Naive B cell (primary cell): Measurements from ENCODE around the gene KPTN. TPM values are rescaled to one million over a fixed set of nuclear protein-coding genes. Genes with fewer than 3 reads are reported as not detected.

Source experiments
- ATAC-seq, 2 donors: fragments of 150-1000 bp; cut with Tn5 transposase; 2 replicates each; pipeline ENCODE4 v1.10.0; 2021; ENCODE audit warnings: low read depth in 2 of 2, mild to moderate bottlenecking in 2 of 2, moderate library complexity in 2 of 2
- DNase-seq: peaks from one replicate; pipeline ENCODE4 v3.0.0; 2022
- H3K27ac Mint-ChIP-seq, 6 donors: one replicate each; pipeline ENCODE4 v1.8.0; 2020 to 2022; ENCODE audit warnings: mild to moderate bottlenecking in 6 of 6, mixed read lengths in 6 of 6, moderate library complexity in 5 of 6, inconsistent platforms in 2 of 6
- H3K27me3 Mint-ChIP-seq, 3 donors: one replicate each; pipeline ENCODE4 v1.8.0; 2021 to 2022; ENCODE audit warnings: mixed read lengths in 3 of 3, mild to moderate bottlenecking in 1 of 3
- H3K36me3 Mint-ChIP-seq, 2 donors: one replicate each; pipeline ENCODE4 v1.8.0; 2020 to 2022; ENCODE audit warnings: mixed read lengths in 2 of 2, inconsistent platforms in 1 of 2, mild to moderate bottlenecking in 1 of 2
- H3K4me1 Mint-ChIP-seq, 3 donors: one replicate each; pipeline ENCODE4 v1.8.0; 2020 to 2022; ENCODE audit warnings: mixed read lengths in 3 of 3, inconsistent platforms in 1 of 3, mild to moderate bottlenecking in 1 of 3, moderate library complexity in 1 of 3
- H3K4me3 Mint-ChIP-seq, 8 donors: one replicate each; pipeline ENCODE4 v1.8.0; 2020 to 2022; ENCODE audit warnings: mild to moderate bottlenecking in 8 of 8, mixed read lengths in 8 of 8, moderate library complexity in 8 of 8, inconsistent platforms in 2 of 8
- H3K9me3 Mint-ChIP-seq, 7 donors: one replicate each; pipeline ENCODE4 v1.8.0; 2020 to 2022; ENCODE audit warnings: mixed read lengths in 7 of 7, mild to moderate bottlenecking in 5 of 7, inconsistent platforms in 2 of 7, moderate library complexity in 1 of 7
- polyA plus RNA-seq, 6 donors: library from polyadenylated mRNA; unstranded; fragments of 300-500 nt; fragmentation: Illumina TruSeq; gene quantifications; one replicate each; pipeline ENCODE4 v1.2.3, GENCODE V29; 2021; ENCODE audit warnings: low read depth in 6 of 6

The KPTN gene
- polyA plus RNA-seq, 6 donors from 2014 or later, result 6.1 to 25.8 (median 9.3) TPM

- DNase-seq, result peak; percentile 48
- H3K4me1 Mint-ChIP-seq, result peaks cover 31 to 43% (median 37%) of the 10 kb centered on the region in 3 donors
Measured at GRCh38 chr19:47445937-47446402, 38.0 kb downstream of the KPTN start.

GRCh38 chr19:47445527-47445926 is 38.5 kb downstream of the KPTN start:
- H3K36me3 Mint-ChIP-seq, result peaks cover 0 to 33% of the 10 kb centered on the region in 2 donors
- H3K9me3 Mint-ChIP-seq, result peaks cover 6 to 19% (median 11%) of the 10 kb centered on the region in 7 donors
- peaks cover 81 to 95% (median 85%) of the 10 kb centered on the region in 3 donors for H3K27me3 Mint-ChIP-seq
- no peak for ATAC-seq
- DNase-seq, result no peak
- peak overlapping the region; percentile 33 to 90 (median 79) for H3K4me3 Mint-ChIP-seq
- peaks cover 31 to 43% (median 37%) of the 10 kb centered on the region in 3 donors for H3K4me1 Mint-ChIP-seq
- peak overlapping the region in 3 of 6 donors; percentile 60 to 86 (median 63) for H3K27ac Mint-ChIP-seq

More at GRCh38 chr19:47445937-47446402, 38.0 kb downstream of the KPTN start:
- Mint-ChIP-seq H3K9me3 (peaks cover 6 to 19% (median 11%) of the 10 kb centered on the region in 7 donors), H3K4me3 (peak overlapping the region; percentile 33 to 90 (median 79)), H3K27me3 (peaks cover 83 to 93% (median 83%) of the 10 kb centered on the region in 3 donors), H3K36me3 (peaks cover 0 to 33% of the 10 kb centered on the region in 2 donors), H3K27ac (peak overlapping the region in 3 of 6 donors; percentile 3 to 86 (median 63))
- ATAC-seq, result peak; percentile 88 to 94

GRCh38 chr19:47444388-47444821 is 39.6 kb downstream of the KPTN start:
- Mint-ChIP-seq H3K36me3 (peaks cover 0 to 33% of the 10 kb centered on the region in 2 donors), H3K4me1 (peaks cover 31 to 38% (median 37%) of the 10 kb centered on the region in 3 donors), H3K9me3 (peaks cover 6 to 19% (median 11%) of the 10 kb centered on the region in 7 donors), H3K27me3 (peaks cover 80 to 91% (median 91%) of the 10 kb centered on the region in 3 donors), H3K4me3 (peak overlapping the region in 6 of 8 donors; percentile 10 to 77 (median 40)), H3K27ac (no peak overlapping the region)
- DNase-seq (no peak), ATAC-seq (no peak)

DNA sequence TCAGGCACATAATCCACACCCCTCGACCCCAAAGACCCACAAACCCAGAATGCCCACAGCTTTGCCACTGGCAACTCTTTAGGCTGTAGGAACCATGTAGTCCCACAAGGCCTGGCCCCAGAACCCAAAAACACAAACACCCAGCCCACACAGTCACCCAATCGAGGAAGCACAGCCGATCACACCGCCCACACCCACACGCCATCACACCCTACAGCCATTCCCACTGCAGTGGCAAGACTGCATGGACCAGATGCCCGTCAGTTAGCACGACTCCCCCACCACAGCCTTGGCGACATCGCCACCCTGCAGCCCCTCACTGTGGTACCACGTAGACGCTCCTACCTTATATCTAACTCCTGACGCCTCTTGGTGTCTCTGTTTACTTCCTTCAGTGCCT is 40.7 kb downstream of the KPTN start:
- Mint-ChIP-seq H3K27ac (peak overlapping the region in 1 of 6 donors; percentile 64), H3K36me3 (peaks cover 0 to 33% of the 10 kb centered on the region in 2 donors), H3K4me3 (peak overlapping the region in 1 of 8 donors; percentile 7), H3K27me3 (peaks cover 79 to 91% (median 90%) of the 10 kb centered on the region in 3 donors), H3K4me1 (peaks cover 31 to 42% (median 38%) of the 10 kb centered on the region in 3 donors), H3K9me3 (peaks cover 6 to 19% (median 8%) of the 10 kb centered on the region in 7 donors)
- ATAC-seq, result no peak
- no peak for DNase-seq

DNA sequence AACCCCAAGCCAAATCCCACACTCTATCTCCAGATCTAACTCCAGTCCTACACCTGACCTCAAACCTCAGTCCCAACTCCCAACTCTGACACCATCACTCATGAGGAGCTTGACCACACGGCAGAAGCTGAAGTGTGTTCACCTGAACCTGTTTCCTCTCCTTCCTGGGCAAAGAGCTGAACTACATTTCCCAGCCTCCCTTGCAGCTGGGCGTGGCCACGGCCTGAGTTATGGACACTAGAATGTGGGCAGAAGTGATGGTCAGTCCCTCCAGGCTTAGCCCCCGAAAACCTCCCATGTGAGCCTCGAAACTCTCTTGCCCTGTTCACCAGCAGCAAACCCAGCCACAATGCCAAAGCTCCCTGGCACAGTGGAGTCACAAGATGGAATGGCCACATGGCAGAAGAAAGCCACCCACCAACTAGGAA is 45.2 kb downstream of the KPTN start:
- peaks cover 0 to 9% (median 0%) of the 10 kb centered on the region in 7 donors for H3K9me3 Mint-ChIP-seq

GRCh38 chr19:47437500-47437899 is 46.5 kb downstream of the KPTN start:
- H3K4me3 Mint-ChIP-seq, result no peak overlapping the region
- no peak overlapping the region for H3K27ac Mint-ChIP-seq
- ATAC-seq, result no peak
- H3K9me3 Mint-ChIP-seq, result peaks cover 0 to 5% (median 0%) of the 10 kb centered on the region in 7 donors
- no peak for DNase-seq
- H3K4me1 Mint-ChIP-seq, result peaks cover 8 to 18% (median 11%) of the 10 kb centered on the region in 3 donors
- H3K27me3 Mint-ChIP-seq, result peaks cover 66 to 92% (median 81%) of the 10 kb centered on the region in 3 donors
- H3K36me3 Mint-ChIP-seq, result peaks cover 0 to 1% of the 10 kb centered on the region in 2 donors

More for the DNA sequence above, 45.2 kb downstream of the KPTN start:
- H3K36me3 Mint-ChIP-seq, result peaks cover 0 to 7% of the 10 kb centered on the region in 2 donors
- H3K27ac Mint-ChIP-seq, result no peak overlapping the region
- H3K4me3 Mint-ChIP-seq, result no peak overlapping the region
- peaks cover 11 to 23% (median 16%) of the 10 kb centered on the region in 3 donors for H3K4me1 Mint-ChIP-seq
- peaks cover 67 to 92% (median 83%) of the 10 kb centered on the region in 3 donors for H3K27me3 Mint-ChIP-seq
- ATAC-seq (no peak), DNase-seq (no peak)

DNA sequence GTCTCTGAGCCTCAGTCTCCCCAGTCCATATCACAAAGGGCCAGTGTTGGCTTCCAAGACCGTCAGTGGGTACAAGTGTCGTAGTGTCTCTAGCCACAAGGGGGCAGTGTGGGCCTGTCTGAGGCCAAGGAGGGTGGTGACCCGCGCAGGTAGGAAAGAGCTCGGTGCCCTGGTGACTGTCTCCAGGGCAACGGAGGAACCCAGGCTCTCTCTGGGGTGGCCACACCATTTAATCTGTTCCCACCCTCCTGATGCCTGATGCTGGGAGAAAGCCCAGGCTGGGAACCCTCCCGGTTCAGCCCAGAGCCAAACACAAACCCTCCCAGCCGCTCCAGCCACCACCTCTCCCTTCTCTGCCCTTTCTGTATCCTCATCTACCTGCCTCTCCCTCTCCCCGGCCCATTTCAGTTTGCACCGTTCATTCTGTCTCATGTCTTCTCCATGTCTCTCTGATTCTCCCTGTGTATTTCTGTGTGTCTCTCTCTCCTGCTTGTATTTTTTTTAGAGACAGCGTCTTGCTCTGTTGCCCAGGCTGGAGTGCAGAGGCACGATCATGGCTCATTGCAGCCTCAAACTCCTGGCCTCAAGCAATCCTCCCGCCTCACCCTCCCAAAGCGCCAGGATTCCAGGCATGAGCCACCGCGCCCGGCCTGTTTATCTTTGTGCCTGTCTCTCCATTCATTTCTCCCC is 47.2 kb downstream of the KPTN start:
- peak overlapping the region in 2 of 8 donors; percentile 13 to 29 for H3K4me3 Mint-ChIP-seq
- H3K9me3 Mint-ChIP-seq, result peaks cover 0 to 5% (median 0%) of the 10 kb centered on the region in 7 donors
- peak overlapping the region in 2 of 6 donors; percentile 33 to 34 for H3K27ac Mint-ChIP-seq
- H3K36me3 Mint-ChIP-seq, result peaks cover 0 to 8% of the 10 kb centered on the region in 2 donors
- DNase-seq, result peak; percentile 67
- H3K27me3 Mint-ChIP-seq, result peaks cover 66 to 93% (median 82%) of the 10 kb centered on the region in 3 donors
- ATAC-seq, result peak; percentile 91 to 92
- peaks cover 8 to 18% (median 11%) of the 10 kb centered on the region in 3 donors for H3K4me1 Mint-ChIP-seq

- no peak overlapping the region for H3K27ac Mint-ChIP-seq
- no peak overlapping the region for H3K4me3 Mint-ChIP-seq
- peaks cover 0 to 5% (median 0%) of the 10 kb centered on the region in 7 donors for H3K9me3 Mint-ChIP-seq
- no peak for DNase-seq
- peaks cover 0 to 11% of the 10 kb centered on the region in 2 donors for H3K36me3 Mint-ChIP-seq
- H3K4me1 Mint-ChIP-seq, result peaks cover 11 to 18% (median 11%) of the 10 kb centered on the region in 3 donors
- peaks cover 66 to 95% (median 79%) of the 10 kb centered on the region in 3 donors for H3K27me3 Mint-ChIP-seq
- ATAC-seq, result no peak
Measured at GRCh38 chr19:47435883-47436417, 48.1 kb downstream of the KPTN start.

DNA sequence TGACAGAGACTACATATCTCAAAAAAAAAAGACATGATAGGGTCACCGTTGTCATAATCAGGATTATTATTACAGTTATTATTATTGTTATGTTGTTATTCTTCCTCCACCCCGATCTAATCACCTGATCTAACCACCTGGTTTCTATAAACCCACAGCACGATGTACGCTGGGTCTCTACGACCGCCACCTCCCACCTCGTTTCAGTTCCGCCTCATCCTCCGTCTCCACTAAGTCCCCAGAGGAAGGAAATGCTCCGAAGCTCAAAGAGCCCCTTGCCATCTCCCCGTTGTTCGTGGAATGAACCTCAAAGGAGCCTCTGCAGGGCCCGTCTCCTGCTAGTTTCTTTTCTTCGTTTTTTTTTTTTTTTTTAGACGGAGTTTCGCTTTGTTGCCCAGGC is 48.8 kb downstream of the KPTN start:
- peaks cover 68 to 97% (median 73%) of the 10 kb centered on the region in 3 donors for H3K27me3 Mint-ChIP-seq
- peaks cover 0 to 11% of the 10 kb centered on the region in 2 donors for H3K36me3 Mint-ChIP-seq

DNA sequence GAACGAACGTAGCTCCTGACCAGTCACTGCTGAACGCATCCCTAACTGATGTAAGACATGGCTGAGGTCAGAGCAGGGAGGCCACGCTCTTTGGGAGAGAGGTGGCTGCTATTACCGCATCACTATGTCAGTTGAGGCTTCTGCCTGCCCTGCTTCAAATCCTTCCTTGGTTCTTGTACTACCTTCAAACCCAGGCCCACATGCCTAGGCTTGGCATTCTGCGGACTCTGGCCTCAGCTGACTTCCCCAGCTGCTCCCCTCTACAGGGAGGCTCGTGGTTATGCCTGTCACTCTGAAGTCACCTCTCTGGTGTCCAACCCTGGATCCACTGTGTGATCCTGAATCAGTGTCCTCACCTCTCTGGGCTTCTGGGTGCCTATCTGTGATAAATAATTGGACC is 49.9 kb downstream of the KPTN start:
- Mint-ChIP-seq H3K9me3 (peaks cover 0 to 5% (median 2%) of the 10 kb centered on the region in 7 donors), H3K27me3 (peaks cover 65 to 98% (median 77%) of the 10 kb centered on the region in 3 donors), H3K27ac (no peak overlapping the region)

More for the DNA sequence above, 48.8 kb downstream of the KPTN start:
- H3K4me3 Mint-ChIP-seq, result no peak overlapping the region
- peaks cover 0 to 5% (median 2%) of the 10 kb centered on the region in 7 donors for H3K9me3 Mint-ChIP-seq
- no peak for ATAC-seq
- DNase-seq, result no peak
- peaks cover 11 to 18% (median 11%) of the 10 kb centered on the region in 3 donors for H3K4me1 Mint-ChIP-seq
- peak overlapping the region in 1 of 6 donors; percentile 60 for H3K27ac Mint-ChIP-seq

GRCh38 chr19:47433121-47433520 is 50.9 kb downstream of the KPTN start:
- Mint-ChIP-seq H3K4me1 (peaks cover 14 to 22% (median 19%) of the 10 kb centered on the region in 3 donors), H3K36me3 (peaks cover 0 to 11% of the 10 kb centered on the region in 2 donors), H3K27me3 (peaks cover 56 to 89% (median 67%) of the 10 kb centered on the region in 3 donors), H3K4me3 (no peak overlapping the region), H3K9me3 (peaks cover 0 to 5% (median 2%) of the 10 kb centered on the region in 7 donors), H3K27ac (no peak overlapping the region)
- ATAC-seq (no peak), DNase-seq (no peak)

More for the DNA sequence above, 49.9 kb downstream of the KPTN start:
- ATAC-seq (no peak), DNase-seq (no peak)
- Mint-ChIP-seq H3K4me1 (peaks cover 14 to 27% (median 18%) of the 10 kb centered on the region in 3 donors), H3K4me3 (no peak overlapping the region), H3K36me3 (peaks cover 0 to 11% of the 10 kb centered on the region in 2 donors)

- no peak for ATAC-seq
- Mint-ChIP-seq H3K27ac (no peak overlapping the region), H3K9me3 (peaks cover 0 to 5% (median 2%) of the 10 kb centered on the region in 7 donors), H3K4me1 (peaks cover 14 to 22% (median 19%) of the 10 kb centered on the region in 3 donors), H3K27me3 (peaks cover 50 to 83% (median 61%) of the 10 kb centered on the region in 3 donors), H3K4me3 (no peak overlapping the region), H3K36me3 (peaks cover 0 to 11% of the 10 kb centered on the region in 2 donors)
- no peak for DNase-seq
Measured at GRCh38 chr19:47432499-47432898, 51.5 kb downstream of the KPTN start.

GRCh38 chr19:47432091-47432490 is 51.9 kb downstream of the KPTN start:
- peaks cover 0 to 5% (median 2%) of the 10 kb centered on the region in 7 donors for H3K9me3 Mint-ChIP-seq
- H3K36me3 Mint-ChIP-seq, result peaks cover 0 to 11% of the 10 kb centered on the region in 2 donors
- ATAC-seq, result no peak
- no peak overlapping the region for H3K27ac Mint-ChIP-seq
- H3K27me3 Mint-ChIP-seq, result peaks cover 50 to 79% (median 57%) of the 10 kb centered on the region in 3 donors
- H3K4me1 Mint-ChIP-seq, result peaks cover 11 to 19% (median 16%) of the 10 kb centered on the region in 3 donors
- H3K4me3 Mint-ChIP-seq, result no peak overlapping the region
- no peak for DNase-seq
